ENCODE data around the gene GUCD1.

DNA sequence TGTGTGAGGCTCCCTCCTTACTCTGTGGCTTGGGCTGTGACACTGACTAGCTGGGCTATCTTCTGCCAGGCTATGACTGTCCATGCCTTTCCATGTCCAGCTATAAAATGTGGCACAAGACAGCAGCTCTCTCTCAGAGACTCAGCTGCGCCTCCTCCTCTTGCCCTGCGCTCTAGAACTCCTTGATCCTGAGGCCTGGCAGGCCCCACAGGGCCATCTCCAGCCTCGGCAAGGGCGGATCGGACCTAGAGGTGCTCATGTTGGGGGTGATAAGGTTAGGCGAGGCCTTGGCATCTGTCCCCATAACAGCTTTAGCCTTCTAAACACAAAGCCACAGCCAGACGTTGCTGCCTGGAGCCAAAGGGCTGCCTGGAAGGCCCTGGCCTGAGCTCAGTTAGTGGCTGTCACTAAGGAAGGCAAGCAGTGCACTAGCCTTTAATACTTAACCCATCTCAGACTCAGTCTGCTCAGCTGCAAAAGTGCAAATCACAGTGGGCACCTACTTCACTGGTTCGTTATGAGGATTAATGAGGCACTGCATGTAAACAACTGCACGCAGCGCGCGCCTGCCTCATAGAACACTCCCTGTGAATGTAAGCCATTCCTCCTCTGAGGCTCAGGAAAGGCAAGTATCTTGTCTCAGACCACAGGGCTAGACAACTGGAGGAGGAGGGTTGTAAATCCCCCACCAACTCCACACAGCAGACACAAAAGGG, 1.2 kb downstream of the GUCD1 start:
- TF ChIP-seq, protein P1, sequence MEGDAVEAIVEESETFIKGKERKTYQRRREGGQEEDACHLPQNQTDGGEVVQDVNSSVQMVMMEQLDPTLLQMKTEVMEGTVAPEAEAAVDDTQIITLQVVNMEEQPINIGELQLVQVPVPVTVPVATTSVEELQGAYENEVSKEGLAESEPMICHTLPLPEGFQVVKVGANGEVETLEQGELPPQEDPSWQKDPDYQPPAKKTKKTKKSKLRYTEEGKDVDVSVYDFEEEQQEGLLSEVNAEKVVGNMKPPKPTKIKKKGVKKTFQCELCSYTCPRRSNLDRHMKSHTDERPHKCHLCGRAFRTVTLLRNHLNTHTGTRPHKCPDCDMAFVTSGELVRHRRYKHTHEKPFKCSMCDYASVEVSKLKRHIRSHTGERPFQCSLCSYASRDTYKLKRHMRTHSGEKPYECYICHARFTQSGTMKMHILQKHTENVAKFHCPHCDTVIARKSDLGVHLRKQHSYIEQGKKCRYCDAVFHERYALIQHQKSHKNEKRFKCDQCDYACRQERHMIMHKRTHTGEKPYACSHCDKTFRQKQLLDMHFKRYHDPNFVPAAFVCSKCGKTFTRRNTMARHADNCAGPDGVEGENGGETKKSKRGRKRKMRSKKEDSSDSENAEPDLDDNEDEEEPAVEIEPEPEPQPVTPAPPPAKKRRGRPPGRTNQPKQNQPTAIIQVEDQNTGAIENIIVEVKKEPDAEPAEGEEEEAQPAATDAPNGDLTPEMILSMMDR (conservative IDR thresholded peaks at IDR 0.05; ENCODE audit: low read length) = no peak
- TF ChIP-seq EZH2phosphoT487 (IDR thresholded peaks at IDR 0.05; ENCODE audit: borderline replicate concordance, low read depth, low read length) = no peak

Data from OCI-LY7 (cell line).